Measurements from ENCODE around the gene PPP1R2. TPM values are rescaled to one million over a fixed set of nuclear protein-coding genes. Genes with fewer than 3 reads are reported as not detected.

The PPP1R2 gene
- total RNA-seq, 1 experiment from 2014 or later: 38.3 TPM

- no peak overlapping the region for H3K23ac ChIP-seq (ENCODE audit: insufficient read length, low read depth, low read length)
- no peak overlapping the region for H3K4ac ChIP-seq (ENCODE audit: low read depth, low read length)
- no peak overlapping the region for H3K56ac ChIP-seq (ENCODE audit: insufficient read length, low read depth, low read length)
- no peak overlapping the region for H3T11ph ChIP-seq (ENCODE audit: low read length)
- H3K23me2 ChIP-seq (ENCODE audit: insufficient read length, low read depth, low read length, poor library complexity, severe bottlenecking): peaks cover 9% of the 10 kb centered on the region
- H3K27ac ChIP-seq (ENCODE audit: insufficient read length, low read depth, low read length): no peak overlapping the region
- no peak overlapping the region for H3K14ac ChIP-seq (ENCODE audit: insufficient read depth, low read length)
- H2AK5ac ChIP-seq (ENCODE audit: insufficient read length, low read length): no peak overlapping the region
- H3K27me3 ChIP-seq (ENCODE audit: insufficient read depth, low read length): no peaks in the 10 kb centered on the region; the same call in 1 of the 2 replicates
- H3K27me3 Mint-ChIP-seq (ENCODE audit: low read depth): peaks cover 17% of the 10 kb centered on the region
- no peak overlapping the region for H3K27ac Mint-ChIP-seq
- H2AFZ ChIP-seq (ENCODE audit: low read length): no peak overlapping the region
- H3K36me3 Mint-ChIP-seq (ENCODE audit: insufficient read depth in 1 of 3, low read depth in 3 of 3): peaks cover 0 to 4% (median 0%) of the 10 kb centered on the region in 3 experiments; a peak in 1 of 7 replicates
- H2BK120ac ChIP-seq (ENCODE audit: low read depth, low read length, poor library complexity, severe bottlenecking): no peak overlapping the region
- TF ChIP-seq CTCF (conservative IDR thresholded peaks at IDR 0.05): no peak
- no peaks in the 10 kb centered on the region for H3K9me3 Mint-ChIP-seq
- no peak overlapping the region for H3K4me2 ChIP-seq (ENCODE audit: insufficient read depth, insufficient read length, low read length)
- H3K9me3 ChIP-seq (ENCODE audit: control insufficient read depth, low read depth, low read length): no peaks in the 10 kb centered on the region
- no peak overlapping the region for H2BK5ac ChIP-seq (ENCODE audit: insufficient read length, low read length)
- 0 out of 2 replicates have a peak, but pooled peaks cover 3% of the 10 kb centered on the region for H3K4me1 ChIP-seq (ENCODE audit: insufficient read depth, low read length)
- H4K91ac ChIP-seq (ENCODE audit: insufficient read length, low read depth, low read length): no peak overlapping the region
- peaks cover 26 to 27% of the 10 kb centered on the region in 2 experiments for H3K4me1 Mint-ChIP-seq
- no peak overlapping the region for H2BK20ac ChIP-seq (ENCODE audit: low read depth, low read length, poor library complexity, severe bottlenecking)
- no peaks in the 10 kb centered on the region for H4K20me1 ChIP-seq (ENCODE audit: control insufficient read depth, insufficient read depth, insufficient read length)
- H3K79me2 ChIP-seq (ENCODE audit: insufficient read depth, low read length): peaks cover 8% of the 10 kb centered on the region; the same call in 1 of the 2 replicates
- H2BK12ac ChIP-seq (ENCODE audit: insufficient read length, low read depth, low read length): no peak overlapping the region
- H3K18ac ChIP-seq (ENCODE audit: insufficient read length, low read depth, low read length): no peak overlapping the region
- no peak for DNase-seq
- no peak overlapping the region for H3K9ac ChIP-seq (ENCODE audit: extremely low read depth, insufficient read length, low read length)
- H3K4me3 Mint-ChIP-seq: no peak overlapping the region
- H2BK15ac ChIP-seq (ENCODE audit: low read depth, low read length): no peak overlapping the region
- no peaks in the 10 kb centered on the region for H3K79me1 ChIP-seq (ENCODE audit: insufficient read depth, low read depth, low read length, poor library complexity, severe bottlenecking)
- no peak overlapping the region for H4K5ac ChIP-seq (ENCODE audit: insufficient read length, low read depth, low read length)
- no peak overlapping the region for H4K8ac ChIP-seq (replicated peaks; ENCODE audit: insufficient read length, low read depth, low read length)
- WGBS (ENCODE audit: extremely low coverage, insufficient read length, low lambda C conversion rate): no CpG with 5 or more reads among the region's 8 CpGs
Measured at GRCh38 chr3:195540027-195540426, 3.1 kb downstream of the PPP1R2 start.
